DLD1 (cell line): ENCODE data around the gene KRTAP24-1.

Experiments
- in situ Hi-C: cut with HindIII; loops from 2 replicates; pipeline ENCODE4 v1.10.0; 2017; ENCODE audit warnings: low sequenced_read_pairs

The KRTAP24-1 gene, protein sequence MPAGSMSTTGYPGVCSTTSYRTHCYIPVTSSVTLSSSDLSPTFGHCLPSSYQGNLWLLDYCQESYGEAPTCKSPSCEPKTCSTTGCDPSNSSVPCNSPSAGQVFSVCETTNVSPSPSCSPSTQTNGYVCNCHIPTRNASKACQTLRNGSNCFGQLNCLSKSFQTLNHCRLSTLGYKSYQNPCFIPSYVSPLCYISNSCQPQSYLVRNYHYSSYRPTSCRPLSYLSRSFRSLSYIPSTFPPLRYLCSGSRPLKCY

DNA sequence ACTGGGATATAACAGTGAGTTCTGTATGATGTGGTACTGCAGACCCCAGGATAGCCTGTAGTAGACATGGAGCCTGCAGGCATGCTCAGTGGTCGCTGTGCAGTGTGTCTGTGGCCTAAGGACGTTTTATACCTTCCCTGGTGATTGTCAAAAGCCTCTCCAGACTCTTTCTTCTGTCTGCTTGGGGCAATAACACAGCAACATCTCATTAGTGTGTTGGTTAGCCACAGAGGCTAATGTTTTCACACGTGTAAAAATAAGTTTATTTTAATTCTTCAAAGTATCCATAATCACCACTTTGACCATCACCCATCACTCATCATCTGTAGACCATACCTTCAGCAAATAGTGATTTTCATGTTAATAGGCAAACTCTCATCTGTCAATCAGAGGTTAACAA, at the start of gene KRTAP24-1:
TSS of gene KRTAP24-1 (minus strand) at position 101 of the 400 bp plus-strand sequence. CDS start at position 83, 18 bp downstream.
- in situ Hi-C loops: no loop called here

DNA sequence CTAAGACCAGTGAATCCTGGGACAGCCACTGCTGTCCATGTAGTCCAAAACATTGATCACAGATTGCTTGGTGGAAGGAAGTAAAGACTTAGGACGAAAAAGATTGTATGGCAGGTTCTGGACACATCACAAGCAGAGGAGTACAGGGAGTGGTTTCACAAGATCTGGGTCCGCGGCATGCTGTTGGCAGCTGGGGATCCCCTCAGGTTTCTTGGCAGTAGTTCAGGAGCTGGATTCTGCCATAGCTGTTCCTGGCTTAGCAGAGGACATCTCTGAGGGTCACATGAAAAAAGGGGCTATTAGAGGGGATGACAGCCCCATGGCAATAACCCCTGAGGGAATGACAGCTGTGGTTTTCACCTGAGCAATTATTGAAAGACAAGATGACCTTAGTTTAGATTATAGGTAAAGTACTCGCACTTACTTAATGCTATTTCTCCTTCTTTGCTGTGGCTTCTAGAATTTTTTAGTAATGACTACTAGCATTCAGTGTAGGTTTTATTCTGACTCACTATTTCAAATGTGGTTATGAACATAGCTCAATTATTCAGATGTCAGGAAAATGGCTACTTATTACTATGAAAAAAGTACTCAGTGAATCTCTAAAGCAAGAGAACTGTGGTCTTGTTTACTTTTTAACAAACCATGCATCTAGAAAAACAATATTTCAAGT, 46.6 kb upstream of the KRTAP24-1 start:
- in situ Hi-C loops: no loop called here

DNA sequence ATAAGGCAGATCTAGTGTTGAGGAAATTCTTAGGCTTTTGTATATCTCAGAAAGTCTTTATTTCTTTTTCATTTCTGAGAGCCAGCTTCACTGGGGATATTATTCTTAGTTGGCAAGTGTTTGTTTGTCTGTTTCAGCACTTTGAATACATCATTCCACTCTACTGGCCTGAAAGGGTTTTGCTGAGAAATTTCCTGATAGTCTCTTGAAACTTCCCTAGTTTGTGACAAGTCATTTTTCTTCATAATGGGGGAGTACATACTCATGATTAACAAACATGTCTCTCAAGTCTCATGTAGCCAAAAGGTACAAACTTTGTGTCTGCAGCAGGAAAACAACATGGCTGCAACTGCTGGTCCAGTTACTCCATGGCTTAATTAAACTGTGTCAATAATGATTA, 43.6 kb upstream of the KRTAP24-1 start:
- in situ Hi-C loops: no loop called here

DNA sequence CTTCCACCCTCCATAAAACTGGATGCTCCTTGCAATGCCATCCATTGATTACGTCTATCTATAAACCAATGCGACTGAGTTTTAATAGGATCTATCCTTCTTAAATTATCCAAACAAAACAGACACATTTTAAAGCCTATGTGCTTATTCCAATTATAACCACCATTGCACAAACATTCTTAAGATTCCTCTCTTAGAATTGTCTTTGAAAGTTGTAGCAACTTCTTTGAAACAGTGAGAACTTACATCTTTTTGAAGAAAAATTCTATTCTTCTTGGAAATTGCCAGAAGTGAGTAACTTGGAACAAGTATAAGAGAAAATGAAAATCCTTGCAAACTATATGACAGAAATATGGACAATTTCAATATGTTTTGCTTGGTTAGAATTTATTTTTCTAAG, 37.5 kb upstream of the KRTAP24-1 start, which contains the start of gene KRTAP26-1:
TSS of gene KRTAP26-1 (minus strand) at position 101 of the 400 bp plus-strand sequence. CDS start 280 bp downstream, outside the sequence.
- in situ Hi-C loops: no loop called here

DNA sequence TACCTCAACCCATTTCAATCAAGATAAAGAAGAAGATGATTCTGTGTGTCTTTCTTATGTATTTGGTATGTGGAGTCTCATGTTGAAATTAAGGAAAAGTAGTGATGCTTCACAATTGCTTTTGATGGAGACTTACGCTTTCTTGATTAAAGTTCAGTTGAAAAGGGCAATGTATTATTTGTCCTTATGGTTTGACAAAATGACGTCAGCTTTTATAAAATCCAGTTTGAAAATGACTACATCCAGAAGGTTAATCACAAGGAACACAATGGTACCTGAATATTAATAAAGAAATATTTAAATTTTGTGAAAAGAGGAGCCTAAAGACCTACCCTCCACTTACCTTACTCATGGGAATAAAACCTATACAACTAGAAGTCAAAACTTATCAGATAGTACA, 33.0 kb upstream of the KRTAP24-1 start:
- in situ Hi-C loops: no loop called here

DNA sequence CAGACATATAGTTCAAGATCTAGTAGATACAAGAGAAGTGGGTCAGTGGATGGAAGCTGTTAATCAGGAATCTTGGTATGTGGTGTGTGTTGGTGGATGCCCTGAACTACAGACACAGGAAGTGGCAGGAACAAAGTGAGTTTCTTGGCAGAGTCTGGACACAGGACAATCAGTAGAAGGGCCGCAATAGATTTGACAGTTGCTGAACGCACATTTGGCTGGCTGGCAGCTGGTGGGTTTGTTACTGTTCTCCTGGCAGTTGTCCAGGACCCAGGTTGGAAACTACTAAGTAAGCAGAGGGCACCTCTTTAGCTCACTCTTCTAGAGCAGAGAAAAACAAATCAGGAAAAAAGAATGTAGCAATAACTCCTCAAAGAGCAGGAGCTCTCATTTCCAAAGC, 24.1 kb upstream of the KRTAP24-1 start:
- in situ Hi-C loops: no loop called here

DNA sequence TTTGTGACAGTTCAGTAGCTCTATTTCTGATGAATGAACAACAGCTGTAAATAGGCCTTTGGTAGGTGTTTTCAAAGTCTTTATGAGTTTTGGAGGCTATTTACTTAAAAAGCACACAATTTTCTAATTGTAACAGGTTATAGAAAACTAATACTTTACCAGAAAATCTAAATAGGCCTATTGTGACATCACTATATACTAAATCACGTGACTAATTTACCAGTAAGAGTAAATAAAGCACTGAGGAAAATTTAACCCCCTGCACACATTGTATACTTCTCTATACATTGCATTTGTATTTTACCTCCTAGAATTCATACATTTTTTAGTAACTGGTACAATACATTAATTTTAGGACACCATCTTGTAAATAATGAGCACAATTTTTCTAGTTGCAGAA, 22.4 kb upstream of the KRTAP24-1 start:
- in situ Hi-C loops: no loop called here

DNA sequence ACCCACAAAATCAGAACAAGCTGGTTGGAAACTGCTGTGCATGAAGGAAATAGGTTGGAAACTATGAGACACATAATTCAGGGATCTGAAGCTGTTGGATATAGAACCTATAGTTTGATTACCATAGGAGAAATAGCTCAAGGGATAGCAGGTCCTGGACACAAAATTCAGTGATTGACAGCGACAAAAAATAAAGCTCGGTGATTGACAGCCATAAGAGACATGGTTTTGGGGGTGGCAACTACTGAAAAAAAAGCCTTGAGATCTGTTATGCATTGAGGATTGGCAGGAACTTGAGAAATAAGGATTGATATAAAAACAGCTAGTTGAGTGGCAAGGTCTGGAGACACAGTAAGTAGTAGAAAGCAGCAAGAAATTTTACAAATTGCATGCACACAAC, 6.5 kb upstream of the KRTAP24-1 start, which contains the start of gene KRTAP25-1:
TSS of gene KRTAP25-1 (minus strand) at position 300 of the 400 bp plus-strand sequence. CDS start at position 276, 24 bp downstream.
- in situ Hi-C loops: no loop called here

DNA sequence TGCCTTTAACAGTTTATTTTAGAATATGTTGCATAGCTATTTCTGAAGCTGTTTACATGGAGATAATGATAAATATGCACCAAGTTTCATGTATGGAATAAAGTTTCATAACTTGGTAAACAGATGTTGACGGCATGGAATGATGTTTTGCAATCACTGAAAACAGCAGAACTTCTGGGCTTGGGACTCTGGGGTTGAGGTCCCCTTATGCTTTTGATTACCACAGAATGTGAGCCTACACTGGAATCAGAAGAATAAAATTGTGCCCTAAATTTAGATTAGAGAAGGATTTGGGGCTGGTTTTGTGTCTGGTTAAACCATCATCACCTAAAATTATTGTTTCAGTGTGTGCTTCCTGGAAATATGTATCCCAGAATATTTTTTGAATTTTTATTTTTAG, 11.1 kb downstream of the KRTAP24-1 start:
- in situ Hi-C loops: no loop called here

DNA sequence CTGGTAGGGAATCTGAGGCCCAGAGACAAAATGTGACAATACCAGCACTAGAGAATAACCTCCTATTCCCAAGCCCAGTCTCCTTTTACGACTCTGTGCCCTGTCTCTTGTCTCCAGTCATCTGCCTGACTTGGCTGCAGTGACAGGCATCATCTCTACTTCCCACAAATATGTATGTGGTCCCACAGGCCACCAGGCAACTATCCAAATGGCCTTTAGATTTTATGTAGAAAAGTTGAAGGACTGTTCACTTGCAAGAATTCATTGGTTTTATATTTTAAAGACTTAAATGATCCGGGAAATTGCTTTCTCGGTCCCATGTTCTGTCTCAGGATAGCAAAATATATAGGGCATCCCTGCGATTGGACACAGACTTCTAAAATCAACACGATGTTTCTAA, 11.6 kb downstream of the KRTAP24-1 start:
- in situ Hi-C loops: no loop called here

DNA sequence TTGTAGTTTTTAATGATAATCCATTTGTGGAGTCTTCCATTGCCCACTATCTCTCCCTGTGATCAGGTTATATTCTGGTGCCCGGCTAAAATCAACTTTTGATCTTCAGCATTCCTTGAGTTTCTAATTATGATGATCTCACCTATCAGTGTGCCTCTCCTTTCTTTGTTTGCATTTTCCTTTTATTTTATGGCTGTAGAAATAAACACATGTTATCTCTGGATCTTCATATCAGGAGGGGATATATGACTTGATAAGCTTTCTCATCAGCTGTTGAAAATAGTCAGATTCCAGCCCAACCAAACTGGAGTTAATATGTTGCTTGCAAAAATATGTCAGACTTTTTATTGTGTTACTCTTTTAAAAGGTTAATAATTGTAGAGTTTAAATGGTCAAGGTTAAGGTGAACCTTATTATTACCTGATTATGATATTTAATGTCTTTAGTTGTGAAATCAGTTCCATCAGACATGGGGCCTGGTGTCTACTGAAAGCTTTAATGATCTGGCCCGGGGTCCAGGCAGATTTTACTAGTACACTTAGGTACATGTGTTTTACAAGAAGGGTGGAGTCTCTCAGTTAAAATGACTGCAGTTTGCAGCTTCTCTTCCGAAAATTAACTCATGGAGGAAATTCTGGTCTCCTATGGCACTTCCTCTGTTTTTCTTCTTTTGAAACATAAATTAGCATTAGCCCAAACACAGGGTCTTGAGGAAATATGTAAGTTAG, 12.8 kb downstream of the KRTAP24-1 start:
- in situ Hi-C loops: no loop called here

DNA sequence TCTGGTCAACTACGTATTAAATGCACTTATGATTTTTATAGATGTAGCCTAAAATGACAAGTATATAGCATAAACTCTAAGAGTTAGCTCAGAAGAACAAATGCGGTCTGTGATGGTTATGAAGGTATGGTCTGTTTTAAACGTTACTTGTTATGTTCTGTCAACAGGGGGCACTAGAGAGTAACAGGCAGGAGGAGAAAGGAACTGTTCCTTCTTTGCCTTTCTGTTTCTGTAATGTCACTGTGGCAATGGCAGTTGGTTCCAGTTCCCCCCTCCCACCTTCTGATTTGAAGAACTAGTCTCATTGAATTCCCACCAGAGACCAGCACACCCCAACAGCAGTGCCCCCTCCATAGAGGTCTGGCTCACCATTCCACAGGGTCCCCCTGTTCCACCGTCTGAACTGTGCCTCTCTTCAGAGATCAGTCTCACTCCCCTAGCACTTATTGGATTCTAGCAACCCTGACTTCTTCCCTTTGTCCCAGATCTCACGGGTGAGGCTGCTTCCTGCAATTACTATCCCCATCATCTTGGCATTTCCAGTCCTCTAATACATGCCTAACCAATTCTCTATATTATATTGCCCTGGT, 14.0 kb downstream of the KRTAP24-1 start:
- in situ Hi-C loops: no loop called here

DNA sequence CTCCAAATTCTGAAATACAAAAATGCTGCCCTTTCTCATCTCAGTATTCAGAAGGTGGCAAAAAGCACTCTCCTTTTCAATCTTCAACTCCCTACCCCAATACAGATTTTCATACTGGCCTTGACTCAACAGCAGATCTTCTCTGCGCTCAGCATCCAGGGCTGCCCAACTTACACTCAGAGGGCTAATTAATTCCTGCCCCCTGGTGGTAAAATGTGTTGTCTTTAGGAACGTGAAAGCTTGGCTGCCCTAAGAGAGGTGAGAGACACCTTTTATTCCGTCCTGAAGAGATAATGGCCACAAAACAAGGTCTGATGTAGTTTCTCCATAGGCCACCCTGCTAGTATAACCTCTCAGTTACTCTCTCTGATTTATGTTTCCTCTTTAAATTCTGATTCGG, 25.0 kb downstream of the KRTAP24-1 start:
- in situ Hi-C loops: no loop called here

DNA sequence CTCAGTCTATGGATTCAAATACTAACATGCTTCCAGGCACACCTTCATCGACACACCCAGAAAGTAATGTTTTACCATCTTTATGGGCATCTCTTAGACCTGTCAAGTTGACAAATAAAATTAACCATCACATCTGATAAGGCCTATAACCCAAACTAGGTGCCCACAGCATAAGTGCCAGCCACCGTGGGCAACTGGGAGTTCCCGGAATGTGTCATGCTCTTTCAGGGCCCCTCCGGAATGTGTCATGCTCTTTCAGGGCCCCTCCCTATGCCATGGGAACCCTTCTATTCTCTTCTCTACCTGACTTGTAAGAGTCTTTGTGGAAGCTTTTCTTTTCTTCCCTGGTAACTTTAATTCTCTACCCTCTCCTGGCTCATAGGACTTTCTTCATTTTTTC, 26.6 kb downstream of the KRTAP24-1 start:
- in situ Hi-C loops: no loop called here

DNA sequence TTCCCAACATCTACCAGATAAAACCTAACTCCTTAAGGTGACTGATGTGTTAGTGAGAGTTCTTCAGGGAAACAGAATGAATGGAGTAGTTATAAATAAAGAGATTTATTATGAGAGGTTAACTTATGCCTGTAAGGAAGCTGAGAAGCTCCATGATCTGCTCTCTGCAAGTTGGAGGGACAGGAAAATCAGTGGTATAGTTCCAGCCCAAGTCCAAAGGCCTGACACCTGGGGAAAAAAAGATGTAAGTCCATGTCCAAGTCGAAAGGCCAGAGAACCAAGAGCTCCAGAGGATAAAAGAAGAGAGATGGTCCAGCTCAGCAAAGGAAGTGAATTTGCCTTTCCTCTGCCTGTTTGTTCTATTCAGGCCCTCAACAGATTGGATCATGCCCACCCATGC, 27.1 kb downstream of the KRTAP24-1 start:
- in situ Hi-C loops: no loop called here

DNA sequence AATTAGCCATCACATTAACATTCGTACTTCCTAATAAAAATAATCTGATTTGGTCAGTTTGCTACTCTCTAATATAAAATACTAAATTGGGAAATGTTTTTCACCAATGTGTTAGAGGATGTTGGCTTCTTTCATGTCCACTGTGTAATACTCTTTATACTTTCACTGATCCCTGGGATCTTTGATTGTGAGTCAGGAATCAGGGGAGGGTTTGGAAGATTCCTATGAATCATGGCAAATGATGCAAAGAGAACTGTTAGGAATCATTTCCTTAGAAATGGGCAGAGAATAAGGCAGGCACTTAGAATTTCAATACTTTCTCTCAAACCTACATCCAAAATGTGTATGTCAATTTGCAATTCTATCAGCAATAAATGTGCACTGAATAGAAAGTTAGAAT, 31.0 kb downstream of the KRTAP24-1 start:
- in situ Hi-C loops: no loop called here

DNA sequence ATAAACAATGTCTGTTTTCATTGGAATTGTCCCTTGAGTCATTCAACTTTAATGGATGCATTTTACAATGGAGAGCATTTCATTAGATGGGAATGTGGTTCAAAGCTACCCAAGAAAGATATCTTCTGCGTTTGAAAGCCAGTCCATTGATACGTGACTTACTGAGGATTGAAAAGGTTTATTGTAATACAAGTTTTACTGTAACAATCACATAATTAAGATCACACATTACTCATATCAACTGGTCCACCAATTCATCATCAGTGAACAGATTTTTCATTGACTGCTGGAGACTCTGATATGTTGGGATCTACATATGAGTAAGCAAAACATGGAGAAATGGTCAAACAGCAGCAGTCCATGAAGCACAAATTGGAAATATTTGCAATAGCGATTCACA, 32.8 kb downstream of the KRTAP24-1 start:
- in situ Hi-C loops: no loop called here

DNA sequence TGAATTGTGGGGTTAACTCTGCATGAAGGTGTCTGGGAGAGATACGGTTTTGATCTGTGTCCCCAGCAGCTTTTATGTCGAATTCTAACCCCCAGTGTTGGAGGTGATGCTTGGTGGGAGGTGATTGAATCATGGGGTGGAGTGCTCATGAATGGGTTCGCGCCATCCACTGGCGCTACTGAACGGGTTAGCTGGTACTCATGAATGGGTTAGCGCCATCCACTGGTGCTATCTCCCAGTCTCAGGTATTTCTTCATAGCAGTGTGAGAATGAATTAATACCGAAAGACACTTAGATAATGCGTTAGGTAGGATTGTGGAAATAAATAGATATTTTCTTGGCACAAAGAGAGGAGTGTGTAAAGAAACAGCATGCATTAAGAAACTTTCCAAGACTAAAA, 33.9 kb downstream of the KRTAP24-1 start:
- in situ Hi-C loops: no loop called here

DNA sequence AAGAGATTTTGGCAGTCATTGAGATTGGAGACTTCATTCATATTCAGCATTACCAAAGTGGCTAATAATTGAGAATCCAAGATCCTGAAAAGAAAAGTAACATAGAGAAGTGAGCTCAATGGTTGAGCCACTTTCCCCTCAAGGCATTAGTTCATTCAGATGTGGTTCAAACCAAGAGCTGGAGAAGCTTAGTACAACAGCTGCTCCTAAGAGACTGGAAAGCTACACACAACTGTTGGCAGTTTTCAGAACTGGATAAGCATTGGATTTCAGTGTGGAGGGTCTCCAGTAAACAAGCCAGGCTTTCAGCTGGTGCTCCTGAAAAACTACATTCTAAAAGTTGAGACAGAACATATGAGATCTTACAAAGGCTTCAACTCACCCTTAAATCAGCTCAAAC, 37.7 kb downstream of the KRTAP24-1 start:
- in situ Hi-C loops: no loop called here

DNA sequence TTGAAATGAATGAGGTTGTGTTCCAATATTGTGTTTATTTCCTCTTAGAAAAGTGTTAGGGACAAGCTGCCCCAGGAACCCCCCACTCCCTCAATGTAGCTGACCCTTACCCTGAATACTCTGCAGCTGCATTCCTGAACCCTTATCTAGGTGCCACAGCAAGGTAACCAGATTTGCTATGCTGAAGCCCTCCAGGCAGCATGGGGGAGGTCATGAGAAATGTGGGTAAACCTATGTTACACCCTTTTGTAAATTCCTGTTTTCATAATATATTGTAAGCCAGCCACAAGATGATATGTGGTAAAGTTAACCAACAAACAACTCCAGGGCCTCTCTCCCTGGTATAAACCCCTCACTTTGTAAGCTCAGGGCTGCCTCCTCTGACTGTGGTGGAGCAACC, 39.1 kb downstream of the KRTAP24-1 start:
- in situ Hi-C loops: no loop called here

DNA sequence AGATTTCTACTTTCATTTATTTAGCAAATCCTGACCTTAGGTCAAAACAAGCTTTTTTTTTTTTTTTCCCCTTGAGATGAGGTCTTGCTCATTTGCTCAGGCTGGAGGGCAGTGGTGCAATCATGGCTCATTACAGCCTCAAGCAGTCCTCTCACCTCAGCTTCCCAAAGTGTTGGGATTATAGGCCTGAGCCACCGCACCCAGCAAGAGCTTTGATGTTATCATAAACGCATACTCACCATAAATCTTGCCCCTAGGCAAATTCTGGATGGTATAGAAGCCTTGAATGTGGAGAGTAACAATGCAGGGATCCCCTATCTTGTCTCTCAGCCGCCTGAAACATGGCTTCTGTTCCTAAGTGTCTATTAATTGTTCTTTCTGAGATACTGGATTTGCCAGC, 42.1 kb downstream of the KRTAP24-1 start:
- in situ Hi-C loops: no loop called here
